Right atrium auricular region (tissue), 2 donors: ENCODE measurements around the gene TMEM242. TPM values are rescaled to one million over a fixed set of nuclear protein-coding genes. Genes with fewer than 3 reads are reported as not detected.

ENCODE experiments used
- DNase-seq: peaks from one replicate; pipeline ENCODE4 v3.0.0-alpha.2; 2019; ENCODE audit warnings: low spot score
- H3K27ac ChIP-seq, 2 donors: fragments of 200-600 bp; sonication (generic); 1 replicate in 1 of 2; 2 replicates in 1 of 2; pipeline ENCODE4 v1.5.1; 2016 to 2019
- H3K27me3 ChIP-seq, 2 donors: fragments of 200-600 bp; sonication (generic); one replicate each; pipeline versions ENCODE4 v1.5.1 to v1.6.0; 2017 to 2019
- H3K36me3 ChIP-seq: fragments of 200-600 bp; sonication (generic); one replicate; pipeline ENCODE4 v1.5.1; 2016
- H3K4me1 ChIP-seq, 2 donors: fragments of 200-600 bp; sonication (generic); one replicate each; pipeline versions ENCODE4 v1.5.1 to v1.6.0; 2017 to 2019
- H3K4me3 ChIP-seq, 2 donors: fragments of 200-600 bp; sonication (generic); 1 replicate in 1 of 2; 2 replicates in 1 of 2; pipeline ENCODE4 v1.5.1; 2017 to 2019; ENCODE audit warnings: mild to moderate bottlenecking in 1 of 2, moderate library complexity in 1 of 2
- H3K9me3 ChIP-seq, 2 donors: fragments of 200-600 bp; sonication (generic); one replicate each; pipeline ENCODE4 v1.5.1; 2019
- CTCF ChIP-seq, 2 donors: fragments of 200-600 bp; sonication (generic); IDR thresholded peaks; one replicate each; pipeline ENCODE4 v1.5.1; 2019; ENCODE audit warnings: antibody characterized with exemption in 2 of 2
- total RNA-seq, 2 donors: library from RNA; depleted of rRNA; stranded (reverse); fragments of >200 nt; gene quantifications; one replicate each; pipeline ENCODE4 v1.1.0, GENCODE V29; 2016

Gene TMEM242
- total RNA-seq, 2 donors from 2014 or later, result 4.9 to 6.2 TPM

GRCh38 chr6:157271441-157271840, 51.9 kb downstream of the TMEM242 start:
- DNase-seq, result no peak
- no peaks in the 10 kb centered on the region for H3K36me3 ChIP-seq
- peaks cover 0 to 27% of the 10 kb centered on the region in 2 donors for H3K4me1 ChIP-seq
- no peaks in the 10 kb centered on the region for H3K27me3 ChIP-seq
- no peaks in the 10 kb centered on the region for H3K9me3 ChIP-seq
- H3K4me3 ChIP-seq, result no peak overlapping the region
- no peak for TF ChIP-seq CTCF (IDR thresholded peaks at IDR 0.05)
- no peak overlapping the region for H3K27ac ChIP-seq

GRCh38 chr6:157270916-157271315, 52.4 kb downstream of the TMEM242 start:
- no peaks in the 10 kb centered on the region for H3K27me3 ChIP-seq
- H3K4me3 ChIP-seq, result no peak overlapping the region
- no peak for DNase-seq
- TF ChIP-seq CTCF (IDR thresholded peaks at IDR 0.05), result no peak
- H3K9me3 ChIP-seq, result no peaks in the 10 kb centered on the region
- H3K36me3 ChIP-seq, result no peaks in the 10 kb centered on the region
- no peak overlapping the region for H3K27ac ChIP-seq
- peaks cover 0 to 27% of the 10 kb centered on the region in 2 donors for H3K4me1 ChIP-seq

- Histone ChIP-seq H3K9me3 (no peaks in the 10 kb centered on the region), H3K36me3 (no peaks in the 10 kb centered on the region), H3K27me3 (no peaks in the 10 kb centered on the region), H3K4me3 (no peak overlapping the region), H3K27ac (no peak overlapping the region), H3K4me1 (peaks cover 0 to 27% of the 10 kb centered on the region in 2 donors)
- no peak for DNase-seq
- no peak for TF ChIP-seq CTCF (IDR thresholded peaks at IDR 0.05)
These were observed 53.0 kb downstream of the TMEM242 start for GRCh38 chr6:157270308-157270707.

- TF ChIP-seq CTCF (IDR thresholded peaks at IDR 0.05), result no peak
- H3K4me3 ChIP-seq, result no peak overlapping the region
These were observed 54.0 kb downstream of the TMEM242 start for GRCh38 chr6:157269261-157269794.

GRCh38 chr6:157268835-157269234, 54.5 kb downstream of the TMEM242 start:
- Histone ChIP-seq H3K27ac (peak overlapping the region; percentile 63 to 69), H3K4me1 (peaks cover 0 to 22% of the 10 kb centered on the region in 2 donors), H3K4me3 (no peak overlapping the region), H3K9me3 (no peaks in the 10 kb centered on the region), H3K36me3 (no peaks in the 10 kb centered on the region), H3K27me3 (no peaks in the 10 kb centered on the region)
- no peak for TF ChIP-seq CTCF (IDR thresholded peaks at IDR 0.05)
- no peak for DNase-seq

More at GRCh38 chr6:157269261-157269794, 54.0 kb downstream of the TMEM242 start:
- peak; percentile 81 for DNase-seq
- Histone ChIP-seq H3K36me3 (no peaks in the 10 kb centered on the region), H3K9me3 (no peaks in the 10 kb centered on the region), H3K27me3 (no peaks in the 10 kb centered on the region), H3K4me1 (peaks cover 0 to 27% of the 10 kb centered on the region in 2 donors), H3K27ac (peak overlapping the region; percentile 63 to 69)

- Histone ChIP-seq H3K27me3 (no peaks in the 10 kb centered on the region), H3K4me1 (peaks cover 0 to 18% of the 10 kb centered on the region in 2 donors), H3K4me3 (no peak overlapping the region), H3K27ac (peak overlapping the region; percentile 63 to 69), H3K36me3 (no peaks in the 10 kb centered on the region), H3K9me3 (no peaks in the 10 kb centered on the region)
- no peak for DNase-seq
- TF ChIP-seq CTCF (IDR thresholded peaks at IDR 0.05), result no peak
These were observed 54.9 kb downstream of the TMEM242 start for GRCh38 chr6:157268396-157268795.
